Omental fat pad (tissue), 4 donors: ENCODE measurements around the gene MRPL53. TPM values are rescaled to one million over a fixed set of nuclear protein-coding genes. Genes with fewer than 3 reads are reported as not detected.
"Not testable (repeated sequence)": the region's sequence is repeated elsewhere in the genome, so short reads cannot be mapped to it uniquely, and the experiment has no call there.

Experiments
- ATAC-seq: fragments of 150-250 bp; one replicate; pipeline ENCODE4 v1.9.1; 2016; ENCODE audit warnings: mild to moderate bottlenecking, moderate library complexity; ENCODE audit not compliant: low FRiP score
- DNase-seq: peaks from one replicate; pipeline ENCODE4 v3.0.0-alpha.2; 2019; ENCODE audit warnings: low spot score
- CTCF ChIP-seq, 3 donors: fragments of 450-650 bp; IDR thresholded peaks; one replicate each; pipeline ENCODE4 v1.5.1; 2016 to 2017; ENCODE audit warnings: antibody characterized with exemption in 3 of 3, mild to moderate bottlenecking in 3 of 3, moderate library complexity in 2 of 3
- total RNA-seq, 4 donors: library from RNA; depleted of rRNA; stranded (reverse); fragments of >200 nt; gene quantifications; one replicate each; pipeline ENCODE4 v1.1.0, GENCODE V29; 2016

Gene MRPL53
- total RNA-seq, 4 donors from 2014 or later, result 33.3 to 44.6 (median 36.9) TPM

GRCh38 chr2:74448771-74449170 is 23.7 kb downstream of the MRPL53 start:
- no peak for ATAC-seq
- no peak for DNase-seq
- no peak for TF ChIP-seq CTCF (IDR thresholded peaks at IDR 0.05)

GRCh38 chr2:74447230-74447999 is 25.1 kb downstream of the MRPL53 start:
- DNase-seq (no peak), ATAC-seq (no peak)
- TF ChIP-seq CTCF (IDR thresholded peaks at IDR 0.05), result no peak

GRCh38 chr2:74444498-74445318 is 27.8 kb downstream of the MRPL53 start:
- no peak for TF ChIP-seq CTCF (IDR thresholded peaks at IDR 0.05)
- ATAC-seq, result no peak
- no peak for DNase-seq

- DNase-seq, ATAC-seq: not testable (repeated sequence)
Observed at GRCh38 chr2:74442483-74443297, 29.8 kb downstream of the MRPL53 start.

- TF ChIP-seq CTCF (IDR thresholded peaks at IDR 0.05), result no peak
Observed at GRCh38 chr2:74441690-74442482, 30.6 kb downstream of the MRPL53 start, which contains the start of gene RTKN. Gene RTKN, minus strand, starts transcription at chr2:74441937. Its CDS starts 121 bp downstream, at chr2:74441816.

GRCh38 chr2:74441170-74441689 is 31.2 kb downstream of the MRPL53 start:
- DNase-seq (no peak), ATAC-seq (no peak)
- no peak for TF ChIP-seq CTCF (IDR thresholded peaks at IDR 0.05)

More at GRCh38 chr2:74441690-74442482, 30.6 kb downstream of the MRPL53 start, which contains the start of gene RTKN:
- ATAC-seq (peak; percentile 83), DNase-seq (no peak)
